Activated naive CD4-positive, alpha-beta T cell treated with anti-CD3 and anti-CD28 coated beads, Interleukin-2, amount 50 U/mL, for 16 hours (primary cell): ENCODE data around the gene RAB40C.

Experiments used
- DNase-seq: peaks from one replicate; pipeline ENCODE4 v3.0.0-alpha.2; 2020

RAB40C gene

DNA sequence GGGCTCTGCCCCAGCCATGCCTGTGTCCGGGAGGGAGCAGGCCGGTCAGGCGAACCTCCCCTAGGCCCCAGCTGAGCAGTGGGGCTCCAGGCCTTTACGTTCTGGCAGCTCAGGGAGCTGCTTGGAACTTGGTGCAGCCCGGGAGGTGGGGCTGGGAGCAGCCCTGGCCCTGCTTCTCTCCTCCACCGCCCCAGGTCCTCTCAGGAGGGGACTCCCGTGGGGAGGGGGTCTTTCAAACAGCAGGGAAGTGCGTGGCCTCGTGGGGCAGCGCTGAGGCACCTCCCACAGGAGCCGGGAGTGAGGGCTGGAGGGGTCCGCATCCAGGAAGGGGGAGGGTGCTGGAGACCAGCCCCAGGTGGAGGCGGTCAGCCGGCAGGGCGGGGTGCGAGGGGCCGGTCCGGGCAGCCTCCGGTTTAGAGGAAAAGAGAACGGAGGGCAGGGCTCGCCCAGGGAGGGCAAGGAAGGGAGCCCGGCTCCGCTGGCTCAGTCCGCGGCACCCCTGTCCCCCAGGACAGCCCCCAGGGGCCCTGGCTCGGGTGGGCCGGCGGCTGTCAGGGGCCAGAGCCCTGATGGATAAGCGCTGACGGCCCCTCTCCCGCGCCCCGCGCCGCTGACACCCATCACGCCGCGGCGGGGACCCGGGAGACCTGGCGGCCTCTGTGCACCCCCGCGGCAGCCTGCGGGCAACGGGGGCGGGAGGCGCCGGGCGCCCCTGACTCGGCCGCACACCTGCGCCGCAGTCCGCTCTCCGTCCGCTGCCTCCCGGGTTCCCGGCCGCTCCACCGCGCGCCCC, 30.3 kb upstream of the RAB40C start:
- no peak for DNase-seq

DNA sequence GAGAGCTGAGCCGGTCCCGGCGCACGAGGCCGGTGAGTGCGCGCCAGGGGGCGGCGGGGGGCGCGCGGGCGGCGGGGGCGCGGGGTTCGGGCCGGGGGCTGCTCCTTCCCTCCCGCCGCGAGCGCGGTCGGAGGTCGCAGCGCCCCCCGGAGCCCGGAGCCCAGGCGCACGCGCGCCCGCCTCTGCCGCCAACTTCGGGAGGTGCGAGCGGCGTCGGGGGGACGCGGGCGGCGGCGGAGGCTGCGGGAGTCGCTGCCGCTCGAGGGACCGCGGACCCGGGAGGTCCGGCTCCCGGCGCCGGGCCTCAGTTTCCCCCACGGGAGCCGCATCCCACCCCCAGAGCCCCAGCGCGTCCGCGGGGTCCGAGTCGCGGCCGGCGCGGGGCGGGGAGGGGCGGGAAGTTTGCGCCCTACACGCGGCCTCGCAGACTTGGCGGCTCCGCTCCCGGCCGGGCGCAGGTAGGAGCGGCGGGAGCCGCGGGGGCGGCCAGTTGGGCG, 29.6 kb upstream of the RAB40C start, which contains the start of gene PRR35:
TSS of gene PRR35 (plus strand) at position 191 of the 497 bp plus-strand sequence. CDS start 2,901 bp downstream, outside the sequence.
- DNase-seq, result no peak

GRCh38 chr16:560701-561412, 29.0 kb upstream of the RAB40C start:
- DNase-seq, result no peak

DNA sequence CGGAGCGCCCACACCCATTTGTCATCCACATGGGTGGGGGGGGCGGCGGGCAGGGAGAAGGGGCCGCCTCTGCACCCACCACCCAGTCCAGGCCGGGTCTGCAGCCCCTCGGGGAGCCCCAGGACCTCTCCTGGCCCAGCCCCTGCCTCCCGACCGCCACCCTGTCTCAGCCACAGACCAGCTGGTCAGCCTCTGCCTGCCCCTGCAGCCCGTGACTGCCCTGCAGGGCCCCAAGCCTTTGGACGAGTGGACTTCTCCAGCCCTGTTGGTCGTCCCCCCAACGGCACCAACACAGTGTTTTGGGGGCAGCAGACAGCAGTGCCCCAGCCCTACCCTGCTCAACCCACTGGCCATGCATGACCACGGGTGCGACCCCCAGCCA, 28.5 kb upstream of the RAB40C start:
- no peak for DNase-seq

DNA sequence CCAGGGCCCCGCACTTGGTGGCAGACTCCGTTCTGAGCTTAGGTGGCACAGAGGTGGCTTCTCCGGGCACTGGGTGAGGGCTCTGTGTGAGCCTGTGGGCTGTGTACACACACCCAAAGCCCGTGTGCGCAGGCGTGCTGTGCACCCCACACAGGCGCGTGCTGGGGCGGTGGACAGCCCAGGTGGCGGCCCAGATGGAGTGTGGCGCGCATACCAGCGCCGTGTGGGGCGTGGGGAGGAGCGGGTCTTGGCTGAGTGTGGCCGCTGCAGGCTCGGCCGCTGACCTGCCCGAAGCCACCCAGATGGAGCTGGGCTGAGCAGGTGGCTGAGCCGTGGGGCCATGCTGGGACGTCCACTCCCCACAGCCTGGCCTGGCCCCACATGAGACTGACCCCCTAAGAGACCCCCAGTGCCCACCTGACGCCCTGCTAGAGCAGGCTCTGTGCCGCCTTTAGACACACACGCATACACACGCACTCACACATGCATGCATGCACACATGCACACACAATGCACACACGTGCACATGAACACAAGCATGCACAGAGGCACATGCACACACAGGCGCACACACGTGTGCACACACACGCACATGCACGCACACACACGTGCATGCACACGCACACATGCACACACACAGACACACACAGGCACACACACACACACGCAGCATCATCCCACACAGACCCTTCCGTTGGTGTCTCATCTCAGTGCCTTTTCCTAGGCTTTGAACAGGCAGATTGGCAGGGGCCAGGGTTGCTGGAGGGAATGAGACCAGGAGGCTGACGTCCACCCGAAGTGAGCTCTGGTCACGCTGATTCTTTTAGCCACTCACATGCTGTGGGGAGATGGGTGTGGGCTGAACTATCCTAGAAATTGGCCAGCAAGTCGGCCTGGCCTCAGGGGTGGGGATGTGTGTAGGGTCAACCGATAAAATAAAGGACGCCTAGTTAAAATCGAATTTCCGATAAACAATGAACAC, 27.6 kb upstream of the RAB40C start:
- DNase-seq, result no peak

DNA sequence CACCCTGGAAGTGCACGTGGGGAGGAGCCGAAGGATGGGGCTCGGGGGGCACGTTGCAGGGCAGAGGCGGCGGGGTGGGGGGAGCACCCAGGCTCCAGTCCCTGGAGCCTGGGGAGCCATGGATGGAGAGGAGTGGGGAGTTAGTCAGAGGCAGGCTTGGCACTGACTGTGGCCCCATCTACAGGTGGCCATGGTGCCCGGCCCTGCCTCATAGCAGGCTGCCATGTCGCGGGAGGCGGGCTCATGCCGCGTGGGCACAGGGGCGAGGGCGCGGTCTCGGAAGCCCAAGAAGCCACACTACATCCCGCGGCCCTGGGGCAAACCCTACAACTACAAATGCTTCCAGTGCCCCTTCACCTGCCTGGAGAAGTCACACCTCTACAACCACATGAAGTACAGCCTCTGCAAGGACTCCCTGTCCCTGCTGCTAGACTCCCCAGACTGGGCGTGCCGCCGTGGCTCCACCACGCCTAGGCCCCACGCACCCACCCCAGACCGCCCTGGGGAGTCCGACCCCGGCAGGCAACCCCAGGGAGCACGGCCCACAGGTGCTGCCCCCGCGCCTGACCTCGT, 26.7 kb upstream of the RAB40C start:
- DNase-seq, result no peak

DNA sequence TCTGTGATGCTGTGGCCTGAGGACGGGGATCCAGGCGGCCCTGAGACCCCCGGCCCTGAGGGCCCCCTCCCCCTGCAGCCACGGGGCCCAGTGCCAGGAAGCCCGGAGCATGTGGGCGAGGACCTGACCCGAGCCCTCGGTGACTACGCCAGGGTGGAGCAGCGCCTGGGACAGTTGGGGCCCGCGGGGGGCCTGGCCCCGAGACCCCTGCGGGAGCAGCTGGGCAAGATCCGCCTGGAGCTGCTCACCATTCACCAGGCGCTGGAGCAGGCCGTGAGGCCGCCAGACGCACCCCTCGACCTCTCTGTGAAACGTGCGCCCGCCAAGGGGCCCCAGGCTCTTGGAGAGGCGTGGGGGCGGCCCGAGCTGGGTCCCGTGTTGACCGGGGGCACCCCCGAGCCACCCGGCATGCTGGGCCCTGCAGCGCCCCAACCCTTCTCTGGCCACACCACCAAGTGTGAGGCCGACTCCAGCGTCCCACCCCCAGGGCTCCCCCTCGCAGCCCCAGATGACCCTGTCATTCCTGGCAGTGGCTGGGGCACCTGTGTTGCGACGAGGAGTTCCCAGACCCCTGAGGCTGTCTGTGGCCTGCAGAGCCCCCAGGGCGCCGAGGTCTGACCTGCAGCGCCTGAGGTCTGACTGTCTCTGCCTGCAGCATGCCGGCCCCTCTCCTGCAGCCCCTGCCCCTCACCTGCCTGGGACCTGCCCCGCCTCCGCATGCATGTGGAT, 25.0 kb upstream of the RAB40C start:
- no peak for DNase-seq

DNA sequence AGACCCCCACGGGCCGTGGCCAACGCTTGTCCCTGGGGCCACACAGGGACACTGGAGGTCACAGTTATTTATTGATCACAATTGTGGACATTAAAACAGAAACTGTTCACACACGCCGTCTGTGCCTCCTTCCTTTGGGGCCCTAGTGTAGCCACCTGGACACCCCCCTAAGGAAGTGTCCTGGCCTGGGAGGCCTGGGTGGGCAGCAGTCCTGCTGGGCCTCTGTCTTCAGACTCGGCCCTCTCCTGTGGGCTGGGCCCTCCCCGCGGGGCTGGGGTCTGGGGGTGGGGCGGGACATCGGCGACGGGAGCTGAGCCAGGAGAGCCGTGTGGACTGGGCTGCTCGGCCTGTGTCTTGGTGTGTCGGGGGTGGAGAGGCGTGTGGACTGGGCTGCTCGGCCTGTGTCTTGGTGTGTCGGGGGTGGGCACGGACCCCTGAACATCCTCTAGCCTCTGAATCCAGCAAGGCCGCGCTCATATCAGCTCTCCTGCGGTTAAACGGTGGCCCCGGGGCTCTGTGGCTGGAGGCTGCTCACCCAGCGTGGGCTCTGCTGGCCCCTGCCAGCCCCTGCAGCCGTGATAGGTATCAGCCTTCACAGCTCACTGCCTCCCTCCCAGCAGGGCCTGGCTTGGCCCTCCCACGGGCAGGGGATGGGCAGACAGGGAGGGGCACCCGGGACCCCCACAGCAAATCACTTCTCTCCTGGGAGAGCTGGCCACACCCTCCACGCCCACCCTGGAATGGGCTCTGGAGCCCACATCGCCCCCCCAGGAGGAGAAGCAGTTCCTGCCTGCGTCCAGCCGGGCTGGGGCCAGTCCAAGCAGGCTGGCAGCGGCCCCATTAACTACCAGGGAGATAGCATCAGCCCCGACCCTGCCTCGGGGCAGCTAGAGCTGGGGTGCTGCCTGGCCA, 24.2 kb upstream of the RAB40C start:
- DNase-seq, result no peak

DNA sequence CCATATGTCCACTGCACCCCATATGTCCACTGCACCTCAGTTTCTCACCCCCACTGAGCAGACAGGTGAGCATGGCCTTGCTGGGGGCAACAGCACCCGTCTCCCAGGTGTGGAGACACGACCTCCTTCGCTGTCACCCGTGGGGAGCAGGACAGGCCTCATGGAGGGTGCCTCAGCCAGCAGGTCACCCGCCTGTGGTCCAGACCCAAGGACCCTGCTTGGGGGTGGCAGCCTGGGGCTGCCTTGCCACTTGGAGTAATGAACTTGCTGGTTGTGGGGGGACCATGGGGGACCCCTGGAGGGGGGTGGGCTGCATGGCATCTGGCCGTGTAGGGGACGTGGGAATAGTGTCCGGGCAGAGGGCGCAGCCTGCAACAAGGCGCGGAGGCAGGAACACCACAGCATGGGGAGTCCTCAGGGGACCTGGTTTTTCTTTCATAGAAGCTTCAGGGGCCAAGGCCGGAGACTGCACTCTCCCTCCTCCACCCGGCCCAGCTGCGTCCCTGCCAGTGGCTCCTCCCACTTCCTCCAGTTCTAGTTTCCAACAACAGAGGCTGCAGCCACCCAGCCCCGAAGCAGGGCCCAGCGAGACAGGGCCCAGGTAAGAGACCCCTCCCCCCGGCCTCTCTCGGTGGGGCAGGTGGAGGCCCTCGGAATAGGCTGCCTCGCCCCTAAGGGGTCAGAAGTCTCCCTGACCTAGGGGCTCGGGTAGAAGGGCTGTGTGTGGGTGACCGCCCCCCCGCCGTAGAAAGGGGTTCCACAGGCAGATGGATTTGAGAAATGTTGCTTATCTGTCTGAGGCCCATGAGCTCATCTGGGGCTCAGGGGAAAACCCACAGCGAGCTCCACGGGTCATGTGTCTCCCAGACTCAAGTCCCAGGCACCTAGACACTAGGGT, 23.1 kb upstream of the RAB40C start, which contains the start of gene NHLRC4:
TSS of gene NHLRC4 (plus strand) at position 531 of the 898 bp plus-strand sequence. CDS start 1,043 bp downstream, outside the sequence.
- peak; percentile 43 for DNase-seq

- no peak for DNase-seq
Measured at GRCh38 chr16:567373-568256, 22.3 kb upstream of the RAB40C start.

GRCh38 chr16:568401-569258, 21.2 kb upstream of the RAB40C start:
- DNase-seq, result no peak

GRCh38 chr16:569445-570254, 20.2 kb upstream of the RAB40C start, which contains the start of gene PIGQ:
Gene PIGQ (plus strand): TSS chr16:569968. CDS start chr16:574075, 4,107 bp downstream.
- peak; percentile 69 for DNase-seq

DNA sequence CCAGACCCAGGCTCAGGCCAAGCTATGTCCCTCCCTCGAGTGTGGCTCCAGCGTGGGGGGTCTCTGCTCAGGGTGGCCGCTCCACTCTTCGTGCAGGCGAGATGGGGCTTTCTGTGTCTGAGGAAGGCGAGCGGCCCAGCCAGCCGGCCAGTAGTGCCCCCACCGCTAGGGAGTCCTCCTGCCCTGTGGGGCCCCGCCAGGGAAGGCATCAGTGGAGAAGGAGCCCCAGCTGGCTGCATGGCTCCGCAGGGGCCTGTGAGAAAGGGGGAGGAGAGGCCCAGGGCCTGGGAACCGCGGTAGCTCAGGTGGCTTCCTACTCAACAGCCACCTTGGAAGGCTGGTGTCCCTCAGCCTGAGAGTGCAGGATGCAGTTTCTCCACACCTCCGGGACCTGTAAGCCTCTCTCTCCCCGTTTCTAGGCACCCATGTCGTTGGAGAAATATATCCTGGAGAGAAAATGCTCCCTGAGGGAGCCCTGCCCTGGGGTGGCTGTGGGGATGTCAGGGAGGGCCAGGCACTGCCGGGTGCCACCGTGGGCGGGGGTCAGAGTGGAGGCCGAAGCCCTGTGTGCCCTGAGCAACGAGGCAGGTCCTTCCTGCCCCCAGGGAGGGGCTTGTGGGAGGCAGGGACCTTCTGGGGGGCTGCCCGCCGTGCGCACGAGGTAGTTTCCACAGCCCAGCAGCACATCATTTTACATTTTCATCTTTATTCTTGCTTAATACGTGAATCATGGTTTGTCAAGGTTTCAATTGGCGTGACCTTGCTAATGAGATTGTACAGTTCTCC, 16.8 kb upstream of the RAB40C start:
- DNase-seq, result no peak

DNA sequence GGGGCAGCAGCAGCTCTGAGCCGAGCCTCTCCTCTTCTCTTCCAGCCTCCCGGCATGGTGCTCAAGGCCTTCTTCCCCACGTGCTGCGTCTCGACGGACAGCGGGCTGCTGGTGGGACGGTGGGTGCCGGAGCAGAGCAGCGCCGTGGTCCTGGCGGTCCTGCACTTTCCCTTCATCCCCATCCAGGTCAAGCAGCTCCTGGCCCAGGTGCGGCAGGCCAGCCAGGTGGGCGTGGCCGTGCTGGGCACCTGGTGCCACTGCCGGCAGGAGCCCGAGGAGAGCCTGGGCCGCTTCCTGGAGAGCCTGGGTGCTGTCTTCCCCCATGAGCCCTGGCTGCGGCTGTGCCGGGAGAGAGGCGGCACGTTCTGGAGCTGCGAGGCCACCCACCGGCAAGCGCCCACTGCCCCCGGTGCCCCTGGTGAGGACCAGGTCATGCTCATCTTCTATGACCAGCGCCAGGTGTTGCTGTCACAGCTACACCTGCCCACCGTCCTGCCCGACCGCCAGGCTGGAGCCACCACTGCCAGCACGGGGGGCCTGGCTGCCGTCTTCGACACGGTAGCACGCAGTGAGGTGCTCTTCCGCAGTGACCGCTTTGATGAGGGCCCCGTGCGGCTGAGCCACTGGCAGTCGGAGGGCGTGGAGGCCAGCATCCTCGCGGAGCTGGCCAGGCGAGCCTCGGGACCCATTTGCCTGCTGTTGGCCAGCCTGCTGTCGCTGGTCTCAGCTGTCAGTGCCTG, 15.7 kb upstream of the RAB40C start:
- no peak for DNase-seq
